HepG2 (cell line): Measurements from ENCODE around the gene YWHAQ. TPM values are rescaled to one million over a fixed set of nuclear protein-coding genes. Genes with fewer than 3 reads are reported as not detected.
A peak's percentile ranks its signal among the peaks of the same experiment; 100 is the strongest.

Experiments
- BRCA1 ChIP-seq: sonication (generic); formaldehyde crosslinking; IDR thresholded peaks from 2 replicates; pipeline ENCODE4 v1.4.0; 2020; ENCODE audit warnings: missing genetic modification reagents
- ELF3 ChIP-seq: IDR thresholded peaks from 2 replicates; pipeline ENCODE4 v1.6.1; 2016; ENCODE audit warnings: missing genetic modification reagents, missing compliant biosample characterization
- FOXO4 ChIP-seq: sonication (generic); formaldehyde crosslinking; conservative IDR thresholded peaks from 2 replicates; pipeline ENCODE4 v1.8.1; 2023; ENCODE audit warnings: missing genetic modification reagents
- FUBP1 ChIP-seq: sonication (generic); formaldehyde crosslinking; IDR thresholded peaks from 2 replicates; pipeline ENCODE4 v1.5.1; 2020; ENCODE audit warnings: missing genetic modification reagents, mild to moderate bottlenecking, borderline replicate concordance
- IRF1 ChIP-seq: sonication (generic); formaldehyde crosslinking; IDR thresholded peaks from 2 replicates; pipeline ENCODE4 v1.4.0; 2020; ENCODE audit warnings: low read depth, mild to moderate bottlenecking, missing genetic modification reagents
- KDM1A ChIP-seq: IDR thresholded peaks from 2 replicates; pipeline ENCODE4 v1.6.1; 2016; ENCODE audit warnings: missing compliant biosample characterization
- KDM3A ChIP-seq: IDR thresholded peaks from 2 replicates; pipeline ENCODE4 v1.6.1; 2018; ENCODE audit warnings: low read depth, missing compliant biosample characterization
- KLF16 ChIP-seq, 2 experiments: sonication (generic) in 1 of 2; formaldehyde crosslinking in 1 of 2; IDR thresholded peaks; 2 replicates each; pipeline versions ENCODE4 v1.6.1 to v1.8.0; 2016 to 2023; ENCODE audit warnings: missing genetic modification reagents in 2 of 2, missing compliant biosample characterization in 1 of 2
- KMT2A ChIP-seq: sonication (generic); formaldehyde crosslinking; IDR thresholded peaks from 2 replicates; pipeline ENCODE4 v1.4.0; 2020; ENCODE audit warnings: missing genetic modification reagents
- NONO ChIP-seq, 2 experiments: fragments of 450-650 bp in 1 of 2; sonication (generic) in 1 of 2; formaldehyde crosslinking in 1 of 2; IDR thresholded peaks in 1 of 2; conservative IDR thresholded peaks in 1 of 2; 2 replicates each; pipeline versions ENCODE4 v1.6.1 to v1.8.0; 2017 to 2022; ENCODE audit warnings: mild to moderate bottlenecking in 1 of 2, missing genetic modification reagents in 1 of 2, moderate library complexity in 1 of 2
- RFX3 ChIP-seq: IDR thresholded peaks from 2 replicates; pipeline ENCODE4 v1.6.1; 2016; ENCODE audit warnings: missing biosample characterization, missing genetic modification reagents
- RFXAP ChIP-seq: sonication (generic); formaldehyde crosslinking; IDR thresholded peaks from 2 replicates; pipeline ENCODE4 v1.4.0; 2020; ENCODE audit warnings: missing genetic modification reagents, borderline replicate concordance
- SYNCRIP ChIP-seq: fragments of 200-400 bp; formaldehyde crosslinking; IDR thresholded peaks from 2 replicates; pipeline ENCODE4 v1.6.1; 2018; ENCODE audit warnings: mild to moderate bottlenecking, low read depth, low read length; ENCODE audit not compliant: insufficient read depth
- ZBTB43 ChIP-seq: sonication (generic); formaldehyde crosslinking; conservative IDR thresholded peaks from 2 replicates; pipeline ENCODE4 v1.4.0; 2020; ENCODE audit warnings: missing genetic modification reagents
- ZC3H13 ChIP-seq: sonication (generic); formaldehyde crosslinking; IDR thresholded peaks from 2 replicates; pipeline ENCODE4 v1.8.1; 2023; ENCODE audit warnings: mild to moderate bottlenecking, missing genetic modification reagents, moderate library complexity
- ZFAT ChIP-seq: sonication (generic); formaldehyde crosslinking; conservative IDR thresholded peaks from 2 replicates; pipeline ENCODE4 v1.8.1; 2023; ENCODE audit warnings: missing genetic modification reagents, inconsistent platforms
- ZFX ChIP-seq: sonication (generic); formaldehyde crosslinking; IDR thresholded peaks from 2 replicates; pipeline ENCODE4 v1.4.0; 2020; ENCODE audit warnings: mild to moderate bottlenecking, low read depth, missing genetic modification reagents, moderate library complexity
- ZMYM4 ChIP-seq: sonication (generic); formaldehyde crosslinking; IDR thresholded peaks from 2 replicates; pipeline ENCODE4 v1.8.1; 2023; ENCODE audit warnings: mild to moderate bottlenecking, missing genetic modification reagents
- ZNF225 ChIP-seq: sonication (generic); formaldehyde crosslinking; IDR thresholded peaks from 2 replicates; pipeline ENCODE4 v1.4.0; 2020; ENCODE audit warnings: mild to moderate bottlenecking, missing genetic modification reagents
- ZNF639 ChIP-seq: conservative IDR thresholded peaks from 2 replicates; pipeline ENCODE4 v1.6.1; 2018; ENCODE audit warnings: missing genetic modification reagents
- ZNF746 ChIP-seq: sonication (generic); formaldehyde crosslinking; IDR thresholded peaks from 2 replicates; pipeline ENCODE4 v1.8.0; 2022; ENCODE audit warnings: mild to moderate bottlenecking, missing genetic modification reagents
- polyA plus RNA-seq, 8 experiments: library from polyadenylated mRNA; depleted of rRNA in 3 of 8; stranded (reverse) in 7 of 8; unstranded in 1 of 8; fragments of >200 nt; fragmentation: Illumina TruSeq in 4 of 8; extraction: Trizol in 4 of 8; gene quantifications; 2 replicates each; pipeline versions ENCODE4 v1.2.1 to v1.2.3, GENCODE V29; 2011 to 2016; ENCODE audit warnings: low read depth in 4 of 8, missing spikeins in 1 of 8, mixed read lengths in 1 of 8; ENCODE audit not compliant: insufficient read depth in 1 of 8
- total RNA-seq, 5 experiments: library from RNA; depleted of rRNA; stranded (reverse); fragments of >200 nt; fragmentation: Illumina TruSeq; extraction: Trizol; gene quantifications; 2 replicates each; pipeline ENCODE4 v1.2.3, GENCODE V29; 2016; ENCODE audit warnings: low read depth in 1 of 5

YWHAQ gene
- total and polyA plus RNA-seq, 2 of the 13 experiments (the other 11 are each of a cell fraction or from before 2014, with no cell fraction given): 160 to 304 TPM

GRCh38 chr2:9555297-9556120 is 75.3 kb downstream of the YWHAQ start, which contains the start of gene ADAM17 (continued):
- TF ChIP-seq ELF3 (CRISPR knock-in tag): peak; percentile 90
- no peak for TF ChIP-seq NONO (IDR thresholded peaks at IDR 0.05)
- TF ChIP-seq NONO (CRISPR knock-in tag; conservative IDR thresholded peaks at IDR 0.05): peak; percentile 99
- no peak for TF ChIP-seq KDM1A
- TF ChIP-seq ZMYM4 (CRISPR knock-in tag): peak; percentile 89
- peak in 1 of 2 experiments; percentile 94; a peak in 2 of 4 replicates for TF ChIP-seq KLF16 (CRISPR knock-in tag; IDR thresholded peaks at IDR 0.05)
- no peak for TF ChIP-seq FUBP1 (CRISPR knock-in tag)
- TF ChIP-seq SYNCRIP: no peak
- peak; percentile 56 for TF ChIP-seq ZNF225
- 0 out of 2 replicates have a peak, but pooled peaks have one; percentile 61 for TF ChIP-seq FOXO4 (CRISPR knock-in tag)
- peak; percentile 94 for TF ChIP-seq KMT2A (CRISPR knock-in tag)
- no peak for TF ChIP-seq IRF1 (CRISPR knock-in tag)
- peak; percentile 17; the same call in 1 of the 2 replicates for TF ChIP-seq BRCA1
- peak; percentile 92; the same call in 1 of the 2 replicates for TF ChIP-seq RFXAP (CRISPR knock-in tag)
- TF ChIP-seq ZBTB43 (CRISPR knock-in tag): peak; percentile 81
- TF ChIP-seq KDM3A: peak; percentile 58; the same call in 1 of the 2 replicates
- peak; percentile 86; the same call in 1 of the 2 replicates for TF ChIP-seq ZC3H13 (CRISPR knock-in tag)
- TF ChIP-seq ZNF639 (CRISPR knock-in tag): peak; percentile 98
- peak; percentile 99 for TF ChIP-seq ZFX (CRISPR knock-in tag)
- TF ChIP-seq ZFAT (CRISPR knock-in tag): no peak; the same call in 1 of the 2 replicates
- peak; percentile 88 for TF ChIP-seq ZNF746
- TF ChIP-seq RFX3 (CRISPR knock-in tag): no peak
